NCI-H460 (cell line): Measurements from ENCODE around the gene GLIPR1L1. TPM values are rescaled to one million over a fixed set of nuclear protein-coding genes. Genes with fewer than 3 reads are reported as not detected.

Source experiments
- total RNA-seq: library from RNA; depleted of rRNA; stranded (reverse); fragments of >200 nt; shearing (Covaris generic); gene quantifications from 2 replicates; pipeline ENCODE4 v1.2.3, GENCODE V29; 2014; rRNA removed

GLIPR1L1 gene
- total RNA-seq, 1 experiment from 2014 or later = not detected

Other genes starting within 250 kb of the GLIPR1L1 start
- gene KCNC2, start 124.8 kb upstream of the GLIPR1L1 start, total RNA-seq = not detected in 2 replicates
- 12.4 and 15.7 TPM in 2 replicates for gene CAPS2, start 4.3 kb upstream of the GLIPR1L1 start, total RNA-seq
- 0.17 and 0.42 TPM in 2 replicates for gene GLIPR1L2, start 56.4 kb downstream of the GLIPR1L1 start, total RNA-seq
- gene GLIPR1, start 146.1 kb downstream of the GLIPR1L1 start, total RNA-seq = 13.6 and 17.2 TPM in 2 replicates
- 46.8 and 62.1 TPM in 2 replicates for gene KRR1, start 176.9 kb downstream of the GLIPR1L1 start, total RNA-seq